WTC11 (cell line): ENCODE measurements around the gene CPNE4.

Experiments used
- CREM ChIP-seq: sonication (generic); formaldehyde crosslinking; IDR thresholded peaks from 2 replicates; pipeline ENCODE4 v1.8.1; 2022; ENCODE audit warnings: mild to moderate bottlenecking, missing genetic modification reagents, moderate library complexity
- CTCF ChIP-seq: fragments of 200-600 bp; IDR thresholded peaks from 2 replicates; pipeline ENCODE4 v1.8.0; 2022; ENCODE audit warnings: antibody characterized with exemption
- JUN ChIP-seq: sonication (generic); formaldehyde crosslinking; IDR thresholded peaks from 2 replicates; pipeline ENCODE4 v1.8.0; 2023; ENCODE audit warnings: mild to moderate bottlenecking, missing genetic modification reagents
- NFYB ChIP-seq: sonication (generic); formaldehyde crosslinking; conservative IDR thresholded peaks from 2 replicates; pipeline ENCODE4 v1.8.0; 2022; ENCODE audit warnings: low read depth, missing genetic modification reagents
- STAT6 ChIP-seq: sonication (generic); formaldehyde crosslinking; conservative IDR thresholded peaks from 2 replicates; pipeline ENCODE4 v1.8.1; 2023; ENCODE audit warnings: mild to moderate bottlenecking, low read depth, missing genetic modification reagents, moderate library complexity
- TEAD4 ChIP-seq: sonication (generic); formaldehyde crosslinking; IDR thresholded peaks from 2 replicates; pipeline ENCODE4 v1.8.0; 2022; ENCODE audit warnings: mild to moderate bottlenecking, missing genetic modification reagents
- ZNF263 ChIP-seq: sonication (generic); formaldehyde crosslinking; IDR thresholded peaks from 2 replicates; pipeline ENCODE4 v1.8.1; 2022; ENCODE audit warnings: low read depth, mild to moderate bottlenecking, moderate library complexity, missing genetic modification reagents
- ZNF512 ChIP-seq: sonication (generic); formaldehyde crosslinking; IDR thresholded peaks from 2 replicates; pipeline ENCODE4 v1.8.1; 2022; ENCODE audit warnings: missing genetic modification reagents, borderline replicate concordance

GRCh38 chr3:132064114-132064513 lies 29.3 kb upstream of the CPNE4 start:
- TF ChIP-seq CTCF (no peak), TEAD4 (CRISPR knock-in tag) (no peak), STAT6 (CRISPR knock-in tag) (no peak), CREM (no peak), ZNF512 (CRISPR knock-in tag) (no peak), JUN (CRISPR knock-in tag) (no peak), NFYB (CRISPR knock-in tag) (no peak), ZNF263 (CRISPR knock-in tag) (no peak)
